Measurements from ENCODE around the gene PPP2R3B.

Gene PPP2R3B

GRCh38 chrX:290476-291166, 96.1 kb downstream of the PPP2R3B start:
- TF ChIP-seq CTCF (conservative IDR thresholded peaks at IDR 0.05; ENCODE audit: low read length): no peak
- DNase-seq (ENCODE audit: low read depth): no peak

GRCh38 chrX:288561-288991, 98.1 kb downstream of the PPP2R3B start:
- H3K4me3 ChIP-seq (ENCODE audit: low read length): no peak overlapping the region
- no peak for DNase-seq (ENCODE audit: low read depth)
- no peak for TF ChIP-seq CTCF (conservative IDR thresholded peaks at IDR 0.05; ENCODE audit: low read length)

More at GRCh38 chrX:290476-291166, 96.1 kb downstream of the PPP2R3B start:
- no peak overlapping the region for H3K4me3 ChIP-seq (ENCODE audit: low read length)

- DNase-seq (ENCODE audit: low read depth): no peak
- TF ChIP-seq CTCF (conservative IDR thresholded peaks at IDR 0.05; ENCODE audit: low read length): no peak
These were observed 99.0 kb downstream of the PPP2R3B start for GRCh38 chrX:287670-288069.

GRCh38 chrX:285076-285677, 101.5 kb downstream of the PPP2R3B start:
- TF ChIP-seq CTCF (conservative IDR thresholded peaks at IDR 0.05; ENCODE audit: low read length): no peak
- H3K4me3 ChIP-seq (ENCODE audit: low read length): no peak overlapping the region

More at GRCh38 chrX:287670-288069, 99.0 kb downstream of the PPP2R3B start:
- H3K4me3 ChIP-seq (ENCODE audit: low read length): no peak overlapping the region

More at GRCh38 chrX:285076-285677, 101.5 kb downstream of the PPP2R3B start:
- no peak for DNase-seq (ENCODE audit: low read depth)
